DOHH2 (cell line): ENCODE data around the gene KRT85.

Source experiments
- CTCF ChIP-seq: fragments of 200-600 bp; sonication (generic); IDR thresholded peaks from one replicate; pipeline ENCODE4 v1.5.1; 2014; ENCODE audit warnings: antibody characterized with exemption, mild to moderate bottlenecking, low read depth, low read length; ENCODE audit not compliant: poor library complexity, severe bottlenecking
- EZH2phosphoT487 ChIP-seq: fragments of 200-600 bp; sonication (generic); IDR thresholded peaks from 2 replicates; pipeline ENCODE4 v1.6.1; 2017; ENCODE audit warnings: borderline replicate concordance, mild to moderate bottlenecking, antibody characterized with exemption, low read length, moderate library complexity, mixed read lengths

GRCh38 chr12:52404951-52405350, 37.7 kb upstream of the KRT85 start:
- TF ChIP-seq CTCF (no peak), EZH2phosphoT487 (no peak)
